GM19438 (cell line): ENCODE results near the gene RAB3IL1.

Experiments used
- ATAC-seq: cut with Tn5 transposase; IDR thresholded peaks from one replicate; pipeline ENCODE4 v1.9.1; 2021; ENCODE audit warnings: low read depth; ENCODE audit not compliant: unreplicated experiment

The RAB3IL1 gene

GRCh38 chr11:61869708-61870451, 47.5 kb downstream of the RAB3IL1 start:
- no peak for ATAC-seq

GRCh38 chr11:61869429-61869707, 48.0 kb downstream of the RAB3IL1 start:
- no peak for ATAC-seq

- ATAC-seq: no peak
Observed at GRCh38 chr11:61868571-61869428, 48.6 kb downstream of the RAB3IL1 start.

- ATAC-seq: no peak
Observed at GRCh38 chr11:61866958-61867343, 50.4 kb downstream of the RAB3IL1 start.

GRCh38 chr11:61866231-61866957, 51.0 kb downstream of the RAB3IL1 start:
- no peak for ATAC-seq

- no peak for ATAC-seq
Observed at GRCh38 chr11:61864814-61865775, 52.3 kb downstream of the RAB3IL1 start.

GRCh38 chr11:61863548-61864081, 53.8 kb downstream of the RAB3IL1 start:
- no peak for ATAC-seq

- no peak for ATAC-seq
Observed at GRCh38 chr11:61862714-61863547, 54.4 kb downstream of the RAB3IL1 start.

- ATAC-seq: no peak
Observed at GRCh38 chr11:61861634-61862033, 55.7 kb downstream of the RAB3IL1 start.

GRCh38 chr11:61860054-61860903, 57.1 kb downstream of the RAB3IL1 start:
- no peak for ATAC-seq

GRCh38 chr11:61855939-61856680, 61.3 kb downstream of the RAB3IL1 start:
- no peak for ATAC-seq

- no peak for ATAC-seq
Observed at GRCh38 chr11:61854966-61855714, 62.2 kb downstream of the RAB3IL1 start.

GRCh38 chr11:61854206-61854895, 63.0 kb downstream of the RAB3IL1 start:
- no peak for ATAC-seq

GRCh38 chr11:61853698-61854169, 63.6 kb downstream of the RAB3IL1 start:
- ATAC-seq: no peak

- ATAC-seq: no peak
Observed at GRCh38 chr11:61851900-61852295, 65.5 kb downstream of the RAB3IL1 start.
